HL-60/S4 treated with phorbol 12-myristate 13-acetate at 8.2 ng/mL for 4 days and 3 days (cell line): ENCODE measurements around the gene GALNT15.

ENCODE experiments used
- in situ Hi-C: fragments of 300-500 bp; cut with MboI; formaldehyde crosslinking; loops from 2 replicates; pipeline ENCODE4 v1.15.0; 2022; ENCODE audit warnings: low sequenced_read_pairs

The GALNT15 gene

GRCh38 chr3:16174389-16174788 is at the start of gene GALNT15:
TSS of gene GALNT15 (plus strand) at chr3:16174680. CDS start at chr3:16175152, 472 bp downstream.
- in situ Hi-C loops: no loop called here

GRCh38 chr3:16126634-16127033 is 47.8 kb upstream of the GALNT15 start:
- in situ Hi-C loops: no loop called here

- in situ Hi-C loops: no loop called here
These were observed 47.2 kb upstream of the GALNT15 start for GRCh38 chr3:16127249-16127648.

GRCh38 chr3:16130066-16130465 is 44.4 kb upstream of the GALNT15 start:
- in situ Hi-C loops: no loop called here

GRCh38 chr3:16132190-16132589 is 42.3 kb upstream of the GALNT15 start:
- in situ Hi-C loops: no loop called here

GRCh38 chr3:16132928-16133327 is 41.6 kb upstream of the GALNT15 start:
- in situ Hi-C loops: no loop called here

- in situ Hi-C loops: no loop called here
These were observed 40.1 kb upstream of the GALNT15 start for GRCh38 chr3:16134173-16134928.

GRCh38 chr3:16136055-16136454 is 38.4 kb upstream of the GALNT15 start:
- in situ Hi-C loops: no loop called here

GRCh38 chr3:16137044-16137443 is 37.4 kb upstream of the GALNT15 start:
- in situ Hi-C loops: no loop called here

- in situ Hi-C loops: no loop called here
These were observed 36.5 kb upstream of the GALNT15 start for GRCh38 chr3:16137977-16138376.

- in situ Hi-C loops: no loop called here
These were observed 34.2 kb upstream of the GALNT15 start for GRCh38 chr3:16140116-16140893.

GRCh38 chr3:16140894-16141285 is 33.6 kb upstream of the GALNT15 start:
- in situ Hi-C loops: no loop called here

- in situ Hi-C loops: no loop called here
These were observed 32.0 kb upstream of the GALNT15 start for GRCh38 chr3:16142350-16143025.

- in situ Hi-C loops: no loop called here
These were observed 30.5 kb upstream of the GALNT15 start for GRCh38 chr3:16143861-16144447.

- in situ Hi-C loops: no loop called here
These were observed 29.3 kb upstream of the GALNT15 start for GRCh38 chr3:16145176-16145575.

GRCh38 chr3:16146015-16146730 is 28.3 kb upstream of the GALNT15 start:
- in situ Hi-C loops: no loop called here

- in situ Hi-C loops: no loop called here
These were observed 27.1 kb upstream of the GALNT15 start for GRCh38 chr3:16147220-16147994.

- in situ Hi-C loops: no loop called here
These were observed 26.3 kb upstream of the GALNT15 start for GRCh38 chr3:16148213-16148612.

GRCh38 chr3:16148783-16149182 is 25.7 kb upstream of the GALNT15 start:
- in situ Hi-C loops: no loop called here

- in situ Hi-C loops: no loop called here
These were observed 24.2 kb upstream of the GALNT15 start for GRCh38 chr3:16150285-16150684.
